HG03103 (cell line): ENCODE measurements around the gene ASIC2.

Experiments
- ATAC-seq: cut with Tn5 transposase; IDR thresholded peaks from one replicate; pipeline ENCODE4 v1.9.1; 2021; ENCODE audit warnings: low read depth; ENCODE audit not compliant: unreplicated experiment

Gene ASIC2

DNA sequence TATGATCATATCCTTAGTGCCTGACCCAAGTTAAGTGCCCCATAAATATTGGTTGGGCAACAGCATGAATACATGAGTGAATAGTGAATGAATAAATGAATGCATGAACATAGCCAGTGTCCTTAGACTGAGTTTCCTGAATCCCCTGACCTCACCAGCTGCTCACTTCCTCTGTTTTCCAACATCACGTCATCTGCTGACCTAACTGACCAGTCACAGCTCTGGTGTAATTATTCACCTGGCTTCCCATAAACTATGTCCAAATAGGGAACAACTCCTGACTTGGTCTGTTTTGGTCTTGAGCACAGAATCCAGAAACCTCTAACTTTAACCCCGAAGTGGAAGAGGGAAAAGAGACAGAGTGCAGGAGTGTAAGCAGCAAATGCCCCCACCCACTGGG, 83.4 kb downstream of the ASIC2 start:
- no peak for ATAC-seq

DNA sequence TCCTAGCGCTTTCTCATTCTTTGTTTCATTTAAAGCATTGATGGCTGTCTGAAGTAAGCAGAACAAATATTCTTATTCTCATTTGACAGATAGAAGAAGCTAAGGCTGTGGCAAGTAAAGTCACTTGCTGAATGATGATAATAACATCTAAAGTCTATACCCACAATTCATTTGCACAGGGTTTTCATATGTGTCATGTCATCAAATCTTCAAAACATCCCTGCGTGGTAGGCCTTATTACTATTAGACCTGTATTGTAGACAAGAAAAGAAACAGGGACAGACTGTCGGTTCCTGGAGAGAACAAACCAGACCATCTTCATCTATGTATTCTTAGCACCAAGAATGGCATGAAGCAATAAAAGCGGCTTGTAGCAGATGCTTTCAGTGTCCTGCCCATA, 85.9 kb downstream of the ASIC2 start:
- no peak for ATAC-seq

DNA sequence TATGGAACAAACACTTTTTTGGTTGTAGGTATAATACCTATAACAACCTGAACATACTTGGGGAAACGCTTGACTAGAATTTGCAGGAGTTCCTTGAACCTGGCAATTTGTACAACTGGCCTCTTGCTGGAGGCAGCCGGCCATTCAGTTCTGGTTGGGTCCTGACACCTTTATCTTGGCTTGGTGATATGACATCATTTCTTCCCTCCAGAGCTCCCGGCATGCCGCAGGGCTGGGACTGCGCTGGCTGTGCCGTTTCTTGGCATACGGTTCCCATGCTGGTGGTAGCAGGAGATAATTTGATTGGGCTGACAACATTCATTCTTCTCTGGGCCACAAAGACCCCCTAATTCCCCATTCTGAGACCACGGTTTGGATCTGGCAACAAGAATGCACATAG, 87.5 kb downstream of the ASIC2 start:
- ATAC-seq, result no peak

DNA sequence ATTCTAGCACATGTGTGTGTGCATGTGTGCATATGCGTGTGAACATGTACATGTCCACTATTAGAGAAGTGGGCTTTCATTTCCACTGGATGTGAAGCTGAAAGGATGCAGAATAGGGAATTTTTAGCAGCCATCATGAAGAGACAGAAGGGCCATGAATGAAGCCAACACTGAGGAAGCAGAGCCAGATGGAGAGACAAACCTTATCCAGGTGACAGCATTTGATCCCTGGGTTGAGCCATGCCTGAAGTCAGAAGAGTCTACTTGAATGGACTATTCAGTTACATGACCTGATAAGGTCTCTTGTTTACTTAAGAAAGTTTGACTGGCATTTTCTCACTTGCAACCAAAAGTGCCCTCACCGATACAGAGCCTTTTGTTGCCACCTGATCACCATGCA, 88.4 kb downstream of the ASIC2 start:
- ATAC-seq, result no peak

DNA sequence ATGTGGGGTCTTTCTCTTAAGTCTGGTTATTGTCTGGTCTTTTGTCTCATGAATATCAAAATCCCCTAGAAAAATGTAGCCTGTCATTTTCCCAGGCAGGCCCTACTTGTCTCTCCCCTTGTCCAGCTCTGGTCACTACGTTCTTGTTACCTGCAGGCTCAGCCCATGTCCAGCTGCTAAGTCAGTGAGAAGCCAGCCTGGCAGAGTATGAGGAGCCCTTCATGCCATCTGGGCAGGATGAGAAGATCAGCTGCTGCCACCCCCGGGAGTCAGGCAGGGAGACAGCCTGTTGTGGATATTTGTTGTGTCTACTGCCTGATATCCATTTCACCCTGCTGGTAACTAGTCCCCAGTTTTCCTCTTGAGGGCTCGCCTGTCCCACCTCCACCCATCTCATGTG, 88.9 kb downstream of the ASIC2 start:
- ATAC-seq, result no peak

DNA sequence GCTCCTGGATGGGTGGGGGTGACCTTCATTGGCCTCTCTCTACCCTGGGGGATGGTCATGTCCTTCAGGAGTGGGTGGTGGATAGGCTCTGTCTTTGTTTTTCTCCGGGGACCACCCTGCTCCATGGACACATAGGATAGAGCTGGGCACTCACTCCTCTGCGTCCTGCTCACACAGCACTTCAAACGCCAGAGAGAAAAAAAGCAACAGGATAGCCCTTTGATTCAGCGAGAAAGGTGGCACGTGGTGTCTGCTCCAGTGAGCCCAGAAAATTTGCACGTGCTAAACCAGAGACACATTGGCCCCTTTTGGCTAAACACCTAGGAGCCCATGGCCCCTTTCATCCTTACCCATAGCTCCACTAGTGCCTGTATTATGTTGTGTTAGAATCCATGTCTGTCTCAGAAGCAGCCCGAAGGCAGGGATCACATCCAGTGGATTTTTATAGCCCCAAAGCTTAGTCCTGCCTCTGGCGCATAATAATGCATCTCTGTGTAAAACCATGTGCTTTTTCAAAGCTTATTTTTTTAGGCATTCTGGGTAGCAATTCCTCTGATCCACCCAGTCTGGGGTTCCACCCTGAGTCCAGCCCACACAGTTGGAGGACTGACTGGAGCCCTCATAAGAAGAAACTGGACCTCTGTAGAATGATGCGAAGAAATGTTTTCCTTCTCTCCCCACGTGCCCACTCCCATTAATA, 90.1 kb downstream of the ASIC2 start:
- ATAC-seq, result no peak

DNA sequence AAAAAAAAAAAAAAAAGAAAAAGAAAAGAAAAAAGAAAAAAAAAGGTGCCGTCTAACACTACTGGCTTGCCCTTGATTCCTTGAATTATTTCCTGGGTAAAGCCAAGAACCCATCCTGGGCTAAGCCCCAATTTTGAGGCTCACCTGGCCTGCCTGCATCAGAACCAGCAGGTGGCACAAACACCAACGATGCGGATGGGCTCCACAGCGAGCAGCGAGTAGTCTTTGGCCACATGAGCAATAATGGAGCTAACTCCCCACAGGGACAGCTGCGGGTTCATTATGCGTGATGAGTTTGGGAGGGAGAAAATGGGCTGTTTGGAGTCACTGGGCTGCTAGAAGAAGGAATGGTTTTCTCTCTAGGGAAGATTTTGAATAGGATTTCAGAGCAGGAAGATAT, 91.1 kb downstream of the ASIC2 start:
- no peak for ATAC-seq

DNA sequence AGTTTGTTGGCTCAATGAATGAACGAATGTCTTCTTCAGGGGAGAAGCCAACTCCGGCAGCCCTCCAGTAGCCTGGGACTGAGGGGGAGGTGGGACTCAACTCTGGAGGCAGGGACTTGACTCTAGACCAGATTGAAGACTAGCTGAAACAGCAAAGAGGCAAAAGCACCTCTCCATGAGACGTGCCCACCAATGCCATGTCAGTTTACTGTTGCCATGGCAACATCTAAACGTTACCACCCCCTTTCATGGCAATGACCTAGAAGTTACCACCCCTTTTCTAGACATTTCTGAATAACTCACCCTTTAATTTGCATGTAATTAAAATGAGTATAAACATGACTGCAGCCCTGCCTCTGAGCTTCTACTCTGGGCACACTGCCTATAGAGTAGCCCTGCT, 91.8 kb downstream of the ASIC2 start:
- ATAC-seq, result no peak

DNA sequence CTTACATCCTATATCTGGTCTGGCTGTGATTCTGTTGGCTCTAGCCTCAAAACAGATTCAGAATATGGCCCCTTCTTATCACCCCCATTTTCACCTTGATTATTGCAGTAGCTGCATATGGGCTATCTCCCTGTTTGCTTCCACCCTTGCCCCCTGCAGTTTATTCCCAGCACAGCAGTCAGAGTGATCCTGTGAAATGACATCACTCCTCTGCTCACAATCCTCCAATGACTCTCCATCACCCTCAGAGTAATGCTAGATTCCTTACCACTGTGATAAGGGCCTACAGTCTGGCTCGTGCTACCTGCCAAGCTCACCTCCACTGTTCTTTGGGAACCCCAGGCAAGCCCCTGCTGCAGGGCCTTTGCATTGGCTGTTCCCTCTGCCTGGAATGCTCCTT, 92.5 kb downstream of the ASIC2 start:
- no peak for ATAC-seq

DNA sequence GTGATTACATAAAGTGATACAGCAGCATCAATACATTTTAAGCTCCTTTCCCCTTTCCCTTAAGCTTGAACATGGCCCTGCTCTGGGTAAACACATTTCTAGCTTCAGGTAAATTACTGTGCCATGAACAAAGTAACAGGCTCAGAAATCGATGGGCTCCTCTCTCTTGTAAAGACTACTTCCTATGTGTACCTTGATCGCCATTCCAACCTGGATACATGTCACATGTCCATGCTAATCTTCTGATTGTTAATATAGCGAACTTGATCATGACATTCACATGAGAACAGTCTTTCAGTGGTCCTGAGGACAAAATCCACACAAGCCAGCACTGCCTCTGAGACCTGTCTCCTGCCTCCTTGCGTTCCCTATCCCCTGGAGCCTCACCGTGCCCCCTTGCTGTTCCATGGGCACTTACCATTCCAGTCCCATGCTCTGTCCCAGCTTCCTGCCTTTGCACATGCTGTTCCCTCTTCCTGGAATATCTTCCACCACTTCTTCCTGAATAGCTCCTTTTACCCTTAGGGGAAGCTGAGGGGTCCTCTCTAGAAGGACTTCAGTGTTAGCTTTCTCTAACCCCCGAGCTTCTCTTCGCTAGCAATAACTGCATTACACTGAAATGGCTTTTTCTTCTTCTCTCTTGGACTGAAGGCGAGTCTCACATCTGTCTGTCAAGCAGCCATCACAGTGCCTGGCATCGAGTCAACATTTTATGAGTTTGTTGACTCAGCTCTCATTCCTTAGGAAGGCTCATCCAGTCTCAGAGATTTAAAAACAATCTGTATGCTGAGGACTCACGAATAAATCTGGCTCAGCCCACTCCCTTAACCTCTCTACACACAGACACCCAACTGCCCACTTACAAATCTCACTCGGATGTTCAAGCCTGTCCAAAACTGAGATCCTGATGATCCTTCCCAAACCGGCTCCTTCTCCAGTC, 93.3 kb downstream of the ASIC2 start:
- ATAC-seq, result no peak

DNA sequence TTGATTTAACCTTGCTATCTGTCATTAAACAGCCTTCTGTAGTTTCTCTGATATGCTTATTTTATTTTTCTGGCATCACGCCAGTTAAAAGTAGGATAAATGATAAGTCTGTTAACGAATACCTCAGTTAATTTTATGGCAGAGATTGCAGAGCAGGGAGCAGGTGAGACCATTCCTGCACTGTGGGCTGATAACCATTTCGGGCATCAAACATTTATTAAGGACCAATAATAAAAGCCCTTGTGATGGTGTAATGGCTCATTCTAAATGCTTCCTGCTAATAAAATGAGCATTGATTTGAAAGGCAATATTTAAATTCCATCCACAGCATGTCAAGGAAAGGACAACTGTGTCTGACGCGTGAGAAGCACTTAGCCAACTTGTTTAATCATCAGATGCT, 94.1 kb downstream of the ASIC2 start:
- no peak for ATAC-seq

DNA sequence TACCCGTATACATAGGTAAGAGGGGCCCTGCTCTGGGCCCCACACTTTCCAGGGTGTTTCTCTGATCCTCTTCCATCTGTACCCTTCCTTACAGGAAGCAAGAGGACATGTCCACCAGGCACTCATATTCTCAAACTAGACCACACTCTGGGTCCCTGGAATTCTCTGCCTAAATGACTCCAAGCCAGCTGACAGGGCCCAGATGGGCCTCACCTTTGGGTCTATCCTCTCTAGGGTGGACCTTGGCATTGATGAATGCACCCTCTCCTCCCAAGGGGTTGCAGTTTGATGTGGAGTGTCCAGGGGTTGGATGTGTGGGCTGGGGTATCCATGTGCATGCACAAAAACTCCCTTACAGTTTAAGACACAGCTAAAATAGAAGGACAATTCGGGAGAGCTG, 95.8 kb downstream of the ASIC2 start:
- no peak for ATAC-seq

DNA sequence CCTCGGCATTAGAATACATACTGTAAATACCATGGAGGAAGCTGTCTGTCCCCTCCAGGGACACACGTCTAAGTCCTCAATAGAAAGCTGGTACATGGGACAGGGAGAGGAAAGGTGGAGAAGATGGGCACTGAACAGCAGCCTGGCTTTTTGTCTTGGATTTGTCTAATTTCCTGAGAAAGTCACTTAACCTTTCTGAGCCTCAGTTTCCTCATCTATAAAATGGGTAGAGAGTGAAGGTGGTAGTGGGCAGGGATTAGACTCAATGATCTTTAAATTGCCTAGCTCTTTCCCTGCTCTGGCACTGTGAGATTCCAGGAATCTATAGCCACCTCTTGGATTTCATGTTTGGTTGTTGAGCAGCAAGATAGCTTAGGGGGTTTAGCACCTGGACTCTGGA, 96.2 kb downstream of the ASIC2 start:
- ATAC-seq, result no peak

DNA sequence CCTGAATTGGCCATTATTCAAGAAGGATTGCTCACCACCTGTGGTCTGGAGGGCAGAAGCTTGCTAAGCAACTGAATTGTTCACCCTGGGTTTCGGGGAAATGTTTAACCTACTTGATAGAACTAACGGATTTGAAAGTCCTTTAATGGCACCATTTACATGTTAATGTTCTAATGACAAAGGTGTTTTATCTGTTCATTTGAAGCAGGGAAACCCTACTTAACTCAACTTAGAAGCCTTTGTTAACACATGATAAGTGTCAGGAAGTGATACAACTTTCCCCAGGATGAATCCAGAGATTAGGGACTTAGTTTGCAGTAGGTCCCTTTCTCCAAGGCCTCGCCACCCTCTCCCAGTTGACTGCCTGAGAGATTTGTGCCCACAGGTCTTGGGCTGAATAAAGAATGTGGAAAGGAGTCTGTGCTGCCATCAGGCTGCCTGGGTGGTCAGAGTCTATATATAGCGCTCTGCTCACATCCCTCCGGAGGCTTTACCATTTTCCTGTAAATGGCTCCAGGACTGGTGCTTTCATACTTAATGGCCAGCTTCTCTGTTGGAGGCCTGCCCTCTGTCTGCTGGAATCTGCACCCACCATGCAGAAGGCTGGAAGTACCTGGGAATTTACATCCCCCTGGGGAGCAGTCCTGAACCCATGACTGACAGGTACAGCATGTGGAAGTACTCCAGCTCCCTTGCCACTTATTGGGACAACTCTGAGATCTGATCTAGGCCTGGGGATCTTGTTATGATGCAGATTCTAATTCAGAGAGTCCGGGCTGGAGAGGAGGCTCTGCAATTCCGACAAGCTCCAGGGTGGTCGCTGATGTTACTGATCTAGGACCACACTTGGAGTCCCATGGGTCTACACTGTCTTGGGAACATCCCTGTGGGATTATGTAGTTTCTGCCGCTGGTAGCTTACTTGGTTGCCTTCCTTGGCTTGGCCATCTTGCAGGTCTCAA, 99.9 kb downstream of the ASIC2 start:
- no peak for ATAC-seq

DNA sequence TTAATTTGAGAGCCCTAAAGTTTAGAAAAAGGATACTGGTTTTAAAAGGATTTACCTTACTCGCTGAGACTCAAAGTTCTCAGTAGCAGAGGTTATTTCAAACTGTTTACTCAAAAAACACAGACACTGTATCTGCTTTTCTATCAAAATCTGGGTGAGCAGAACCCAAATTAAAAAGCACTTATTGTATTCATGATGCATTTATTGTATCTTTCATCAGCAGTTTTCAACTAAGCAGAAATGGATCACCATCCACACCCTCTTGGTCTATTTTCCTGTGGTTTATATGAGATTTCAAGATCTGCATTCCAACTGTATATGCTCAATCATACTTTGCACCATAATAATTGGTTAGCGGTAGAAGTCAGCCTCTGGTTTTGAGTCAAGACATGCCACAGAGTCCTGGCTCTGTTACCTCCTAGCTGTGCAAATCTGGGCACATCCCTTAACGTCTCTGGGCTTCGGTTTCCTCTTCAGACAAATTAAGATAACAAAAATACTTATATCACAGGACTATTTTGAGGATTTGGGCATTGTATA, 109.5 kb downstream of the ASIC2 start:
- ATAC-seq, result no peak

DNA sequence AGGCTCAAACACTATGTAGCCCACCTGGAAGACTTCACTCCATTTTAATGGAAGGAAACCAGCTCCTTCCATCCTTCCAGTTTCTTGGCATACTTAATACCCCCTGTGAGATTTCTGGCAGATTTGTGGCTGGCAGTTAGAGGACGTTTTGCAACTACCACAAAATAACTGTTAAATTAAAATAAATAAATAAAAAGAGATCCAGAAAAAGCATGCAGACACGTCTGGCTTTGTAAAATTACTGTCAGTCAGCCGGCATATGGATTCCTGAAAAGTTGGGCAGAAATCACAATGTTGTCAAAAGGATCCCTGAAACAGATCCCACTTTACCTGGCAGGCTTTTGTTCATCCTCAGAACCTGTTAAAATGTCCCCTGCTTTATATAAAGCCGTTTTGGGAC, 113.9 kb downstream of the ASIC2 start:
- no peak for ATAC-seq

DNA sequence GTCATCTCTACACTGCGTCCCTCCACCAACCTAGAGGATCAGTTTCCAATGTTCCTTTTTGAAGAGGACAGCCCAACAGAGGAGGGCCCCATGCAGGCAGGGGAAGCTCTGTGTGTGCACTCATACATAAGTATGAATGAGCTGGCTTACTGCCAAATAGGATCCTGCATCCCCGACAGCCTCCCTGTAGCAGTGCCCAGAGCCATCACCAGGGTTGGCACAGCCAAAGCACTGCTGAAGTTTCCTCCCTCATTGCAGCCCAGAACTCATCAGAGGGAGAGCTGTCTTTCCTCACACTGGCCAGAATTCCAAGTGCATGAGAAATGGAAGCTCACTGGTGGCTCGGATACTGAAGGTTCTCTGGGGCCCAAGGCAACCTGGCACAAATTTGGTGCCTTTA, 114.4 kb downstream of the ASIC2 start:
- no peak for ATAC-seq

DNA sequence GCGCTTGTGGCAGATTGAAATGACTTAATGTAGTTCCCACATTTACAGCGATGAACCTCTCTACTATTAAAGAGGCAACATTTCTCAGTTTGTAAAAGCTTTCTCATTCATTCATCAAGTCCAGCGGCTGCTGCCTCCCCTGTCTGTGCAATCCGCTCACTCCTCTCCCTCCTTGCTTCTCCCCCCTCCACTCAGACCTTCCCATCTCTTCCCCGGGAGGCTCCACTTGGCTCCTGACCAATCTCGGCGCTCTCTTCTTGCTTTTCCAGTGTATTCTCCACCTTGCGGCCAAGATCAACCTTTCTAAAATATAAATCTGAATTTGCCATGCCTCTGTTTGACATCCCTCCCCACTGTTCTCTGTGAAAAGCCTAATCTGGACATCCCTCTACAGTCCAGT, 117.5 kb downstream of the ASIC2 start:
- no peak for ATAC-seq

DNA sequence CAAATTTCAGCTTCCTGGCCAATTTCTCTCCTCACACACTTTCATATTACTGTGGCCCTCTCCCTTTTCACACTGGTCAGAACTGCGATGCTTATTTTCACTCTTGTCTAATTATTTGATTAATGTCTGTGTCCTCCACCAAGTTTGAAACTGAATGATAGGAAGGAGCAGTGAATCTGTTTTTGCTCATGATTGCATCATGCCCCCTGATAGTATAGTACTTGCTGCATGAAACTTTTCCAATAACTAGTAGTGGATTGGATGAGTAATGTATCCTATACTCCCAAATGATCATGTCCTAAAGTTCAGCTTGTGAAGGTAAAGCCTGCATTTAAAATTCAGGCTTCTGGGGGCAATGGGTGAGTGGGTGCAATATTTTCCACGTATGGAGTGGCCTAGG, 121.2 kb downstream of the ASIC2 start:
- ATAC-seq, result no peak

DNA sequence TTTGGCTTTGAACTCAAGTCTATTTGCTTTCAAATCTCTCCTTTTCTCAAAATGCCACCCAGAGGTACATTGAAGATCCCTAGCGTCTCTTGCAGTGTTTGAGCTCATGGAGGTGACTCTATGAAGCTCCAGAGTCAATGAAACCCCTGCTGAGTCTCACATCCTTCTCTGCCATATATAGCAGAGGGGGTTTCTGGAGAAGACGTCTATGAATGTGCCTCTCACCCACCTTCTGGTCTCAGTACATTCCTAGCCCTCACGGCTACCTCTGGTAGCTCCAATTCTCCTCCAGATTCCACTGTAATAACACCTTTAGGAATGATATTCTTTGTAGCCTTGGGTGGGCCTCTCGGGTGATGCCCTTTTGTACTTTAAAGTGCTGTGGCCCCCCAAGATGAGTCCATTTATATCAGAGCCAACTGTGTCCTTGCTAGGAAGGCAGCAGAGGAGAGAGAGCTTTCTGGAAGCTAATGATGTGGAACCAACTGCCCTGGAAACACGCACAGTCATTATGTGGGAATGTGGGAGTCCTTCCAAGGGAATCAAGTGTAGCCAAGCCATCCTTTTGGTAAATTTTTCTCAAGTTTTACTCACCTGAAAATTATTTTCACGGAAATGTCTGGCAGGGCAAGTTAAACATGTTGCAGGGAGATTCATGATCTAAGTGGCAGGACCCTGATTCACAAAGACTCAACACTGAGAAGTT, 123.4 kb downstream of the ASIC2 start:
- no peak for ATAC-seq
